Muscle layer of duodenum (tissue), 2 donors: ENCODE measurements around the gene LEPR.

Source experiments
- H3K27ac ChIP-seq: one replicate; pipeline ENCODE4 v1.7.0; 2013; ENCODE audit warnings: mild to moderate bottlenecking, low read length
- H3K27me3 ChIP-seq: one replicate; pipeline ENCODE4 v1.7.0; 2013; ENCODE audit warnings: low read depth, mild to moderate bottlenecking, control low read depth, low read length
- H3K36me3 ChIP-seq, 2 donors: one replicate each; pipeline ENCODE4 v1.7.0; 2013; ENCODE audit warnings: low read length in 2 of 2, control low read depth in 1 of 2, mild to moderate bottlenecking in 1 of 2; ENCODE audit not compliant: insufficient read depth in 2 of 2, control insufficient read depth in 1 of 2
- H3K4me1 ChIP-seq, 2 donors: one replicate each; pipeline ENCODE4 v1.7.0; 2013; ENCODE audit warnings: low read length in 2 of 2, mild to moderate bottlenecking in 2 of 2, control low read depth in 1 of 2, moderate library complexity in 1 of 2; ENCODE audit not compliant: insufficient read depth in 2 of 2, control insufficient read depth in 1 of 2
- H3K4me3 ChIP-seq, 2 donors: one replicate each; pipeline ENCODE4 v1.7.0; 2013; ENCODE audit warnings: low read length in 2 of 2, low read depth in 1 of 2, mild to moderate bottlenecking in 1 of 2
- H3K9me3 ChIP-seq, 2 donors: one replicate each; pipeline ENCODE4 v1.7.0; 2013; ENCODE audit warnings: low read length in 2 of 2, control low read depth in 1 of 2, mild to moderate bottlenecking in 1 of 2; ENCODE audit not compliant: control insufficient read depth in 1 of 2
- donor health status: healthy.

Gene LEPR

DNA sequence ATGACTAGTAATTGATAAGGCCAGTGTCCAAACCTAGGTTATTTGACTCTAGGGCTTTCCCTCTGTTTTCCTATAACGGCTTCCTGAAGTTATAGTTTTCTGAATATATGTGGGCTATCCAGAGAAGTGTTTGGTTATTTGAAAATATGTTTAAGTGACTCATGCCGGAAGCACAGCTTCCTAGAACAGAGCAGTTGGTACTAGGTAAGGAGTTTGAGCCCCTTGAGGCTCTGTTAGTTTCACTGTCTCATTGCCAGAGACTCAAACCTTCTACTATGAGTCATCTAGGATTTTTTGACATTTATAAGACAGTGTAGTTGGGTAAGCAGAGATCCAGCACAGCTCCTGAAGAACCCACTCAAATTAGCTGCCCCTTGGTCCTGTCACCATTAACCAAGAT, 27.1 kb upstream of the LEPR start:
- H3K9me3 ChIP-seq, result no peaks in the 10 kb centered on the region
- H3K27me3 ChIP-seq, result no peaks in the 10 kb centered on the region
- no peak overlapping the region for H3K4me3 ChIP-seq
- no peaks in the 10 kb centered on the region for H3K36me3 ChIP-seq
- H3K4me1 ChIP-seq, result no peaks in the 10 kb centered on the region
- H3K27ac ChIP-seq, result no peak overlapping the region

DNA sequence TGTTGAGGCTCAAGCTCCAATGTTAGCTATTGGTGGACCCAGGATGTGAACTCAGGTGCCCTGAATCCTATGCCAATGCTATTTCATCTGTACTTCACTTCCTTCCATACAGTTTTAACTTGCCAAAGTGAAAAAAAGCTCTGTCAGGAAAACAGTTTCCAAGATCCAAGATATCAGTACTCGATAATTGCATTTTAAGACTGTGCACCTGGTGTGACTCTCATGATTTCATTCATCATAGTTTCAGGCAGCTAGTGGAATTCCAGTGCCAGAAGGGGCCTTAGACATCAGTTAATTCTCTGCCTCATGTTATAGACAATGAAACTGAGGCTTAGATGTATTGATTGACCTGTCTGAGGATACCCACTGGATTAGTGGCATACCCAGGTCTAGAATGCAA, 26.5 kb upstream of the LEPR start:
- Histone ChIP-seq H3K27ac (no peak overlapping the region), H3K4me1 (no peaks in the 10 kb centered on the region), H3K4me3 (no peak overlapping the region), H3K9me3 (no peaks in the 10 kb centered on the region), H3K36me3 (no peaks in the 10 kb centered on the region), H3K27me3 (no peaks in the 10 kb centered on the region)

- H3K9me3 ChIP-seq, result no peaks in the 10 kb centered on the region
- H3K27ac ChIP-seq, result no peak overlapping the region
- no peaks in the 10 kb centered on the region for H3K4me1 ChIP-seq
- H3K4me3 ChIP-seq, result no peak overlapping the region
- H3K27me3 ChIP-seq, result no peaks in the 10 kb centered on the region
- H3K36me3 ChIP-seq, result no peaks in the 10 kb centered on the region
These were observed 24.4 kb upstream of the LEPR start for GRCh38 chr1:65395887-65396612.

GRCh38 chr1:65398083-65398482, 22.4 kb upstream of the LEPR start:
- H3K36me3 ChIP-seq, result no peaks in the 10 kb centered on the region
- no peaks in the 10 kb centered on the region for H3K9me3 ChIP-seq
- H3K4me1 ChIP-seq, result no peaks in the 10 kb centered on the region
- no peak overlapping the region for H3K4me3 ChIP-seq
- no peaks in the 10 kb centered on the region for H3K27me3 ChIP-seq
- H3K27ac ChIP-seq, result no peak overlapping the region

- H3K9me3 ChIP-seq, result no peaks in the 10 kb centered on the region
- H3K27me3 ChIP-seq, result no peaks in the 10 kb centered on the region
- H3K27ac ChIP-seq, result no peak overlapping the region
- H3K4me1 ChIP-seq, result no peaks in the 10 kb centered on the region
- no peaks in the 10 kb centered on the region for H3K36me3 ChIP-seq
- H3K4me3 ChIP-seq, result no peak overlapping the region
These were observed 21.5 kb upstream of the LEPR start for GRCh38 chr1:65399003-65399402.

- Histone ChIP-seq H3K36me3 (peaks cover 0 to 4% of the 10 kb centered on the region in 2 donors), H3K27ac (no peak overlapping the region), H3K4me1 (no peaks in the 10 kb centered on the region), H3K9me3 (no peaks in the 10 kb centered on the region), H3K27me3 (no peaks in the 10 kb centered on the region), H3K4me3 (no peak overlapping the region)
These were observed 18.9 kb upstream of the LEPR start for GRCh38 chr1:65401612-65402011.

GRCh38 chr1:65404941-65405340, 15.5 kb upstream of the LEPR start:
- Histone ChIP-seq H3K36me3 (peaks cover 0 to 7% of the 10 kb centered on the region in 2 donors), H3K27me3 (no peaks in the 10 kb centered on the region)

GRCh38 chr1:65407877-65408276, 12.6 kb upstream of the LEPR start:
- no peaks in the 10 kb centered on the region for H3K27me3 ChIP-seq
- peaks cover 0 to 7% of the 10 kb centered on the region in 2 donors for H3K36me3 ChIP-seq
- H3K4me3 ChIP-seq, result no peak overlapping the region
- no peaks in the 10 kb centered on the region for H3K4me1 ChIP-seq
- H3K27ac ChIP-seq, result no peak overlapping the region
- H3K9me3 ChIP-seq, result no peaks in the 10 kb centered on the region

More at GRCh38 chr1:65404941-65405340, 15.5 kb upstream of the LEPR start:
- H3K9me3 ChIP-seq, result no peaks in the 10 kb centered on the region
- H3K4me3 ChIP-seq, result no peak overlapping the region
- no peaks in the 10 kb centered on the region for H3K4me1 ChIP-seq
- H3K27ac ChIP-seq, result no peak overlapping the region

- peaks cover 0 to 7% of the 10 kb centered on the region in 2 donors for H3K36me3 ChIP-seq
- H3K27ac ChIP-seq, result no peak overlapping the region
- H3K9me3 ChIP-seq, result no peaks in the 10 kb centered on the region
- H3K4me3 ChIP-seq, result no peak overlapping the region
- no peaks in the 10 kb centered on the region for H3K27me3 ChIP-seq
- no peaks in the 10 kb centered on the region for H3K4me1 ChIP-seq
These were observed 11.2 kb upstream of the LEPR start for GRCh38 chr1:65409314-65409713.

DNA sequence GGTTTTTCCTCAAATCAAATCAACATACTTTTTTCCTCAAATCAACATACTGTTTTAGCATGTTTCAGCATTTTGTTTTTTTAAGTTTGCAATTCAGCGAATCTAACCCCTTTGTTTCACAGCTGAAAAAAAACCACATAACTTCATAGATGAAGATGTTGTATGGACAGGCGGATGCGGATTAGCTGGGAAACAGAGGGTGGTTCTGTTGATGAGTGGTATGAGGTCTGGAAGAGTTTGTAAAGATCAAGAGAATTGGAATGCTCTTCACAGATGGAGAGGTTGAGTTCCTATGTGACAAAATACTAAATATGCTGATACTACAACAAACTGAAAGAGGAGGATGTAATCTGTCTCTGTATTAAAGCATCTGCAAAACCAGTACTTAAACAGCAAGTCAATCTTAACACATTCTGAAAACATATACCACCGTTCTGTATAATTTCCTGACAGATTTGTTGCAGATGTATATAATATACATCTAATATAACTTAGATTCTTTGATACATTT, 10.6 kb upstream of the LEPR start:
- Histone ChIP-seq H3K27me3 (no peaks in the 10 kb centered on the region), H3K4me3 (no peak overlapping the region), H3K36me3 (peaks cover 0 to 7% of the 10 kb centered on the region in 2 donors), H3K4me1 (no peaks in the 10 kb centered on the region), H3K9me3 (no peaks in the 10 kb centered on the region), H3K27ac (no peak overlapping the region)

DNA sequence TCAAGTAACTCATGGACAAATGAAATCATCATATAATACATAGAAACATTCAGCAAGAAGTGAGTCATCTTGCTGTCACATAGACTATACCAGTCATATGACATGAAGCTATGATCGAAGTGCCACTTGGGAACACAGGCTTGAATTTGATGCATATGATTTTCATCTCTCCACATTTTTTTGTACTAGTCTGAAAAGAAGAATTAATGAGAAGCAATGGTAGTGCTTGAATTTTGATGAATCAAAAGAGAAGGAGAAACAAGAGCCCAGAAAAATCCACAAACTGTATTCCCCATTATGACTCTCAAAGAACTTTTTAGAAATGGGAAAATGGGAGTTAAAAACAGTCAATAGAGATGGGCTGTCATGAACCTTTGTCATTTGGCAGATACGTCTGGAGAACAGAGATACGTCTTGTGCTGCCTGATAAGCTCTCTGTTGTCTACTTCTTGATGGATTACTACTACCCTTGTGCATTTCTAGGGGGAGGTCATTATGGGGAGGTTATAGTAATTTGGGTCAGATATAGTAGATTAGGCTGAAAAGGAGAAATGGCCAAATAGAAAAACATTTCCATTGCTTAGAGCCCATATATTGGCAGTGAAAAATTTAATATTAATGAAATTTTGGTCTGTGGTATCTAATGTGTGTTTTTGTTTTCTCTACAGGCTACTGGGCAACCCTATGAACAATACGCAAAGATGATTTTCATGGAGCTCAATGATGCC, 8.0 kb upstream of the LEPR start:
- Histone ChIP-seq H3K9me3 (no peaks in the 10 kb centered on the region), H3K27ac (no peak overlapping the region), H3K4me3 (no peak overlapping the region), H3K36me3 (no peaks in the 10 kb centered on the region), H3K27me3 (no peaks in the 10 kb centered on the region), H3K4me1 (no peaks in the 10 kb centered on the region)
